Endothelial cell of umbilical vein (primary cell): ENCODE results near the gene NR2C1. TPM values are rescaled to one million over a fixed set of nuclear protein-coding genes. Genes with fewer than 3 reads are reported as not detected.

Experiments
- BruUV-seq: library from RNA; stranded (reverse); fragments of 400-500 nt; replicated peaks from 2 replicates; lab custom pipeline; 2021; lab: Mats Ljungman, UMichigan
- CTCF ChIA-PET: fragments of 300-600, 350-600 bp; sonication (Branson Sonifier 250); formaldehyde crosslinking; loops from one replicate; lab custom pipeline; 2021; ENCODE audit warnings: antibody characterized with exemption, inconsistent platforms; lab: Charles Lee
- POLR2A ChIA-PET: fragments of 300-600, 350-600 bp; sonication (Branson Sonifier 250); formaldehyde crosslinking; loops from one replicate; lab custom pipeline; 2021; ENCODE audit warnings: antibody characterized with exemption, inconsistent platforms; lab: Charles Lee
- DNase-seq: peaks from one replicate; pipeline ENCODE4 v3.0.0-alpha.2; 2011; ENCODE audit warnings: low read depth, low spot score
- FAIRE-seq: peaks from 2 replicates; lab custom pipeline; 2011; peaks lifted over from hg19 to GRCh38; lab: Jason Lieb, UNC
- H2AFZ ChIP-seq: 2 replicates; pipeline ENCODE4 v1.6.0; 2012; ENCODE audit warnings: low read depth, low read length, control low read depth, inconsistent platforms
- H3K27ac ChIP-seq: 2 replicates; pipeline ENCODE4 v1.5.1; 2011; ENCODE audit warnings: low read depth, mild to moderate bottlenecking, control low read depth, low read length, moderate library complexity; ENCODE audit not compliant: insufficient read depth
- H3K27me3 ChIP-seq, 2 experiments: 2 replicates each; pipeline versions ENCODE4 v1.6.0 to v1.6.1; 2011; ENCODE audit warnings: low read length in 2 of 2, mixed read lengths in 1 of 2; ENCODE audit not compliant: control insufficient read depth in 2 of 2, insufficient read depth in 2 of 2
- H3K36me3 ChIP-seq, 2 experiments: 2 replicates in 1 of 2; 3 replicates in 1 of 2; pipeline ENCODE4 v1.5.1; 2011; ENCODE audit warnings: low read length in 2 of 2, mild to moderate bottlenecking in 1 of 2, moderate library complexity in 1 of 2; ENCODE audit not compliant: control insufficient read depth in 2 of 2, insufficient read depth in 2 of 2; ENCODE audit errors: extremely low read depth in 1 of 2
- H3K4me1 ChIP-seq: 3 replicates; pipeline ENCODE4 v1.5.1; 2011; ENCODE audit warnings: mild to moderate bottlenecking, low read length; ENCODE audit not compliant: control insufficient read depth, insufficient read depth; ENCODE audit errors: extremely low read depth
- H3K4me2 ChIP-seq: 2 replicates; pipeline ENCODE4 v1.6.1; 2011; ENCODE audit warnings: low read length, control low read depth, mixed read lengths; ENCODE audit not compliant: insufficient read depth
- H3K4me3 ChIP-seq, 3 experiments: fragments of 200-600 bp in 1 of 3; sonication (generic), shearing (Covaris generic) in 1 of 3; replicated peaks in 1 of 3; 2 replicates each; pipeline ENCODE4 v1.5.1; 2011 to 2016; ENCODE audit warnings: control low read depth in 3 of 3, low read length in 3 of 3, mild to moderate bottlenecking in 2 of 3, inconsistent platforms in 1 of 3, low read depth in 1 of 3, moderate library complexity in 1 of 3; ENCODE audit not compliant: insufficient read depth in 1 of 3
- H3K79me2 ChIP-seq: 2 replicates; pipeline ENCODE4 v1.6.0; 2012; ENCODE audit warnings: low read length, inconsistent platforms; ENCODE audit not compliant: control insufficient read depth, insufficient read depth
- H3K9ac ChIP-seq: replicated peaks from 2 replicates; pipeline ENCODE3; 2011; ENCODE audit warnings: low read length, control low read depth; ENCODE audit not compliant: insufficient read depth; ENCODE audit errors: extremely low read depth
- H3K9me1 ChIP-seq: replicated peaks from 3 replicates; pipeline ENCODE4 v1.6.0; 2011; ENCODE audit warnings: mild to moderate bottlenecking, low read length; ENCODE audit not compliant: control insufficient read depth, insufficient read depth; ENCODE audit errors: extremely low read depth
- H3K9me3 ChIP-seq: replicated peaks from 2 replicates; pipeline ENCODE4 v1.5.1; 2012; ENCODE audit warnings: low read length, inconsistent platforms; ENCODE audit not compliant: control insufficient read depth, insufficient read depth
- H4K20me1 ChIP-seq: replicated peaks from 2 replicates; pipeline ENCODE3; 2011; ENCODE audit warnings: mild to moderate bottlenecking, low read length; ENCODE audit not compliant: control insufficient read depth, insufficient read depth; ENCODE audit errors: extremely low read depth
- EZH2 ChIP-seq: IDR thresholded peaks from 2 replicates; pipeline ENCODE4 v1.6.1; 2012; ENCODE audit warnings: borderline replicate concordance, low read depth, mild to moderate bottlenecking, moderate library complexity, low read length, inconsistent platforms; ENCODE audit not compliant: severe bottlenecking
- FOS ChIP-seq: IDR thresholded peaks from 2 replicates; pipeline ENCODE4 v1.6.1; 2011; ENCODE audit warnings: mild to moderate bottlenecking, low read length, moderate library complexity, borderline replicate concordance; ENCODE audit not compliant: insufficient read depth
- GATA2 ChIP-seq: IDR thresholded peaks from 2 replicates; pipeline ENCODE4 v1.7.0; 2011; ENCODE audit warnings: low read depth, mild to moderate bottlenecking, moderate library complexity, mixed read lengths, low read length; ENCODE audit not compliant: insufficient read length, insufficient read depth
- JUN ChIP-seq: IDR thresholded peaks from 2 replicates; pipeline ENCODE4 v1.6.1; 2011; ENCODE audit warnings: borderline replicate concordance, low read depth; ENCODE audit not compliant: insufficient read length, insufficient read depth
- MYC ChIP-seq: IDR thresholded peaks from one replicate; pipeline ENCODE4 v1.6.1; 2011; ENCODE audit warnings: mild to moderate bottlenecking, low read depth, low read length
- POLR2A ChIP-seq: IDR thresholded peaks from 2 replicates; pipeline ENCODE4 v1.6.1; 2012; ENCODE audit warnings: low read depth, mild to moderate bottlenecking, control low read depth, low read length
- POLR2AphosphoS5 ChIP-seq: IDR thresholded peaks from 2 replicates; pipeline ENCODE4 v1.6.1; 2012; ENCODE audit warnings: low read depth, mild to moderate bottlenecking, control low read depth, low read length, moderate library complexity; ENCODE audit not compliant: insufficient read depth
- dilution Hi-C: fragments of 300-500 bp; cut with MboI; formaldehyde crosslinking; loops from one replicate; pipeline ENCODE4 v1.15.0; 2019; ENCODE audit warnings: low sequenced_read_pairs; ENCODE audit not compliant: extremely low pct_ligation_motif_present
- intact Hi-C: fragments of 100-400 bp; cut with micrococcal nuclease; formaldehyde crosslinking; loops from one replicate; pipeline ENCODE4 v1.10.0; 2022
- polyA plus RNA-seq, 4 experiments: library from polyadenylated mRNA; depleted of rRNA in 3 of 4; stranded (reverse) in 3 of 4; unstranded in 1 of 4; fragments of >200 nt; gene quantifications; 2 replicates each; pipeline versions ENCODE4 v1.2.1 to v1.2.3, GENCODE V29; 2011 to 2012; ENCODE audit warnings: missing spikeins in 1 of 4
- total RNA-seq: library from RNA; stranded (reverse); gene quantifications from 2 replicates; pipeline ENCODE4 v1.2.3, GENCODE V29; 2021
- TF ChIP-seq, protein P1 (sequence below): IDR thresholded peaks from 2 replicates; pipeline ENCODE4 v1.6.1; 2011; ENCODE audit not compliant: insufficient read depth, insufficient read length
- TF ChIP-seq, protein P2 (sequence below), 2 donors: IDR thresholded peaks; 1 replicate in 1 of 2; 2 replicates in 1 of 2; pipeline ENCODE4 v1.5.1; 2011; ENCODE audit warnings: low read length in 2 of 2, mild to moderate bottlenecking in 2 of 2, moderate library complexity in 2 of 2, control low read depth in 1 of 2, inconsistent platforms in 1 of 2, low read depth in 1 of 2; ENCODE audit not compliant: insufficient read depth in 1 of 2; ENCODE audit errors: extremely low read depth in 1 of 2

The NR2C1 gene
- total and polyA plus RNA-seq, 2 donors (not counting 3 experiments of a cell fraction or from before 2014, with no cell fraction given), result 21.0 to 37.7 TPM

DNA sequence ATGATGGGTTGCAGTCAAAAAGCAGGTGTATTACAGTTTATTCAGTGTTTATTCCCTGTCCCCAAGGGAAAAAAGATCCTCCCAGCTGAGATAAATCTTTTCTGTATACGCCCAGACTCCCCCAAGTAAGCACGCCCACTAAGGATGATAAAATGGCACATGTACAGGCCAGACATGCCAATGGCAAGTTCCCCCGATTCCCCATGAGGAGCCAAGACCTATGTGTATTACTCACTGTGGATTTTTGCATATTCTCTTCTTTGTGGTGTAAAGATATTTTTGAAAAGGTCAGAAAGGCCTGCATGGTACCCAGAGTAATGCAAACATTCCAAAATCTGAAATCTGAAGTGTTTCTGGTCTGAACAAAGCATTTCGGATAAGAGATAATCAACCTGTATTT lies 22.2 kb downstream of the NR2C1 start:
- ChIA-PET CTCF (no interaction called here), POLR2A (no interaction called here)
- no peaks in the 10 kb centered on the region for H3K27me3 ChIP-seq
- no peak overlapping the region for H3K4me3 ChIP-seq
- FAIRE-seq (no peak), DNase-seq (no peak)
- H4K20me1 ChIP-seq, result no peaks in the 10 kb centered on the region
- H3K79me2 ChIP-seq, result no peaks in the 10 kb centered on the region
- H3K27ac ChIP-seq, result no peak overlapping the region
- H2AFZ ChIP-seq, result no peak overlapping the region
- H3K9me1 ChIP-seq, result no peaks in the 10 kb centered on the region
- BruUV-seq, result no TSS peak
- H3K9ac ChIP-seq, result no peak overlapping the region
- no peak overlapping the region for H3K4me2 ChIP-seq
- peaks cover 3 to 5% of the 10 kb centered on the region in 2 experiments for H3K36me3 ChIP-seq
- TF ChIP-seq, protein P1, sequence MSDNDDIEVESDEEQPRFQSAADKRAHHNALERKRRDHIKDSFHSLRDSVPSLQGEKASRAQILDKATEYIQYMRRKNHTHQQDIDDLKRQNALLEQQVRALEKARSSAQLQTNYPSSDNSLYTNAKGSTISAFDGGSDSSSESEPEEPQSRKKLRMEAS, result no peak
- TF ChIP-seq POLR2A (no peak), GATA2 (no peak), MYC (no peak), FOS (no peak), EZH2 (no peak), POLR2AphosphoS5 (no peak)
- H3K4me1 ChIP-seq, result no peaks in the 10 kb centered on the region
- H3K9me3 ChIP-seq, result no peaks in the 10 kb centered on the region
- intact Hi-C loops (no loop called here), dilution Hi-C loops (no loop called here)

DNA sequence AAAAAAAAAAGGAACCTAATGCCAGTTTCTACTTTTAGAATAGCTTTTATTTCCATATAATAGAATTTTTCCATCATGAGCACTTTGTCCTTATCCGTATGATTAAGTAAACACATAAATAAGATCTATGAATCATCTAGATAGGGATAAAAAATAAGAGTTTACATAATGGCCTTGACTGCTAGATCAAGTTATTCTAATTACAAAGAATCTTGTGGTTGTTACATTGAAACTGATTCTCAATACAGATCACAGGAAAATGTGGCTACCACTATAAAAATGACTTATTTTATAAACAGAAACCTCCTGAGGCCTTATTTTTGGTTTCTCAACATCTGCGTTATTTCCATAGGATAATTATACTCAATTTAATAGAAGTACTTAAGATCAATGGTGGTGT lies 35.5 kb downstream of the NR2C1 start:
- BruUV-seq, result no TSS peak
- H3K36me3 ChIP-seq, result peaks cover 0 to 3% of the 10 kb centered on the region in 2 experiments
- H3K9me3 ChIP-seq, result no peaks in the 10 kb centered on the region
- ChIA-PET CTCF (interaction anchor here (1.2 kb wide), 1 partner anchor 28 kb away, joined by 3 read pairs; no protein-coding TSS in a partner anchor), POLR2A (no interaction called here)
- peaks cover 6% of the 10 kb centered on the region for H3K9me1 ChIP-seq
- intact Hi-C loops, result no loop called here
- H3K9ac ChIP-seq, result no peak overlapping the region
- H3K27ac ChIP-seq, result no peak overlapping the region
- H3K27me3 ChIP-seq, result no peaks in the 10 kb centered on the region
- no peaks in the 10 kb centered on the region for H3K79me2 ChIP-seq
- dilution Hi-C loops, result no loop called here
- DNase-seq (no peak), FAIRE-seq (no peak)
- H3K4me3 ChIP-seq, result no peak overlapping the region
- no peak overlapping the region for H3K4me2 ChIP-seq
- H2AFZ ChIP-seq, result no peak overlapping the region
- H4K20me1 ChIP-seq, result no peaks in the 10 kb centered on the region
- H3K4me1 ChIP-seq, result peaks cover 8% of the 10 kb centered on the region
- no peak for TF ChIP-seq GATA2
- no peak for TF ChIP-seq FOS
- TF ChIP-seq EZH2, result no peak
- no peak for TF ChIP-seq POLR2A
- TF ChIP-seq, protein P1, result no peak
- TF ChIP-seq POLR2AphosphoS5, result no peak
- TF ChIP-seq JUN, result no peak
- TF ChIP-seq, protein P2, sequence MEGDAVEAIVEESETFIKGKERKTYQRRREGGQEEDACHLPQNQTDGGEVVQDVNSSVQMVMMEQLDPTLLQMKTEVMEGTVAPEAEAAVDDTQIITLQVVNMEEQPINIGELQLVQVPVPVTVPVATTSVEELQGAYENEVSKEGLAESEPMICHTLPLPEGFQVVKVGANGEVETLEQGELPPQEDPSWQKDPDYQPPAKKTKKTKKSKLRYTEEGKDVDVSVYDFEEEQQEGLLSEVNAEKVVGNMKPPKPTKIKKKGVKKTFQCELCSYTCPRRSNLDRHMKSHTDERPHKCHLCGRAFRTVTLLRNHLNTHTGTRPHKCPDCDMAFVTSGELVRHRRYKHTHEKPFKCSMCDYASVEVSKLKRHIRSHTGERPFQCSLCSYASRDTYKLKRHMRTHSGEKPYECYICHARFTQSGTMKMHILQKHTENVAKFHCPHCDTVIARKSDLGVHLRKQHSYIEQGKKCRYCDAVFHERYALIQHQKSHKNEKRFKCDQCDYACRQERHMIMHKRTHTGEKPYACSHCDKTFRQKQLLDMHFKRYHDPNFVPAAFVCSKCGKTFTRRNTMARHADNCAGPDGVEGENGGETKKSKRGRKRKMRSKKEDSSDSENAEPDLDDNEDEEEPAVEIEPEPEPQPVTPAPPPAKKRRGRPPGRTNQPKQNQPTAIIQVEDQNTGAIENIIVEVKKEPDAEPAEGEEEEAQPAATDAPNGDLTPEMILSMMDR (IDR thresholded peaks at IDR 0.05; ENCODE audit: extremely low read depth in 1 of 2, insufficient read depth in 1 of 2, low read depth in 1 of 2, low read length in 2 of 2), result no peak
- no peak for TF ChIP-seq MYC
